ENCODE measurements around the gene NQO1. TPM values are rescaled to one million over a fixed set of nuclear protein-coding genes. Genes with fewer than 3 reads are reported as not detected.

NQO1 gene
- total RNA-seq, 1 donor from 2014 or later, result 77.7 TPM

DNA sequence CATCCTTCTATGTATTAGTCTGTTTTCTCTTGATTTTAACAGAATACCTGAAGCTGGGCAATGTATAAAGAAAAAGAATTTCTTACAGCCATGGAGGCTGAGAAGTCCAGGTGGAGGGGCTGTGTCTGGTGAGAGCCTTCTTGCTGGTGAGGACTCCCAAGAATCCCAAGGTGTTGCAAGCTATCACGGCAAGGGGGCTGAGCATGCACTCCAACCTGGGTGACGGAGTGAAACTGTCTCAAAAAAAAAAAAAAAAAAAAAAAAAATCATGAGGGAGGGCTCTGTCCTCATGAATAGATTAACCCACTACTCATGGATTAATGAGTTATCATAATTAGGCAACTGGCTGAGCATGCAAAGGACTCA is 19.4 kb downstream of the NQO1 start:
- no peak overlapping the region for H3K4me3 ChIP-seq
- H3K27me3 ChIP-seq, result no peaks in the 10 kb centered on the region
- H3K4me1 ChIP-seq, result no peaks in the 10 kb centered on the region
- peaks cover 14% of the 10 kb centered on the region for H3K36me3 ChIP-seq
- TF ChIP-seq CTCF (IDR thresholded peaks at IDR 0.05), result no peak
- DNase-seq (no peak), ATAC-seq (peak; percentile 33)
- no peaks in the 10 kb centered on the region for H3K9me3 ChIP-seq
- no peak overlapping the region for H3K27ac ChIP-seq
- intact Hi-C loops (cut with DNase I), result no loop called here

DNA sequence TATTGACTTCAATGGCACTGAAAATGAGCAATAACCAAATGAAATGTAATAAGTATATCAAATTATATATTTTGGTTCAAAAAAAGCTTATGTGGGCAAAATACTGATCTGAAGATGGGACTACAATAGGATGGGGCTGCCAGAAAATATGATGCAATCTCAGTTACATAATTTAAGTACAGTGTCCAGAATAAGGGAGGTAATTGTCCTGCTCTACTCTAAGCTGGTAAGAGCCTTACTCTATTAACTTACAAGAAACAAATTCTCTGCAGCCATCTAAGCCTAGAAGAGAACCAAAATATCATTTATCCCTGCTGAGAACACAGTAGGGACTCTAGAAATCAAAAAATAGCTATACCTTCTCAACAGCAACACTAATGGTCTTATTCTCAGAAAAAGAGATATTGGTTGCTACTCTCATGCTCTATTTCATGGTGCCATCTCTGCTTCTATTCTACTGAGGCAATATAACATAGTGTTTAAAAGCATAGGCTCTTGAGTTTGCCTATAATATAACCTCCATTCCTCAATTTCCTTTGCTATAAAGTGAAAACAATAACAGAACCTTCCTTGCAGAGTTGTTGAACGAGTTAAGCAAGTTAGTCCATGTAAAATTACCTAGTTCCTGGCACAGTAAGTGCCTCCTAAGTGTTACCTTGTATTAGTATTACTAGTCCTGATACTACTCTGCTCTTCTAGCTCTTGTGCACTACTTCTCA is 19.9 kb downstream of the NQO1 start:
- Histone ChIP-seq H3K4me3 (no peak overlapping the region), H3K9me3 (no peaks in the 10 kb centered on the region), H3K36me3 (peaks cover 14% of the 10 kb centered on the region), H3K27ac (no peak overlapping the region), H3K27me3 (no peaks in the 10 kb centered on the region), H3K4me1 (no peaks in the 10 kb centered on the region)
- TF ChIP-seq CTCF (IDR thresholded peaks at IDR 0.05), result no peak
- intact Hi-C loops (cut with DNase I), result no loop called here
- ATAC-seq (peak; percentile 21), DNase-seq (no peak)

- intact Hi-C loops (cut with DNase I), result no loop called here
- Histone ChIP-seq H3K4me1 (no peaks in the 10 kb centered on the region), H3K36me3 (peaks cover 24% of the 10 kb centered on the region), H3K4me3 (no peak overlapping the region), H3K27me3 (no peaks in the 10 kb centered on the region), H3K9me3 (no peaks in the 10 kb centered on the region), H3K27ac (no peak overlapping the region)
- no peak for ATAC-seq
- DNase-seq, result no peak
- TF ChIP-seq CTCF (IDR thresholded peaks at IDR 0.05), result no peak
These were observed 22.7 kb downstream of the NQO1 start for GRCh38 chr16:69703638-69704037.

GRCh38 chr16:69701866-69702265 is 24.5 kb downstream of the NQO1 start:
- H3K27ac ChIP-seq, result no peak overlapping the region
- intact Hi-C loops (cut with DNase I), result no loop called here
- no peaks in the 10 kb centered on the region for H3K27me3 ChIP-seq
- ATAC-seq (no peak), DNase-seq (no peak)
- no peak overlapping the region for H3K4me3 ChIP-seq
- no peaks in the 10 kb centered on the region for H3K4me1 ChIP-seq
- H3K9me3 ChIP-seq, result no peaks in the 10 kb centered on the region
- no peak for TF ChIP-seq CTCF (IDR thresholded peaks at IDR 0.05)
- peaks cover 39% of the 10 kb centered on the region for H3K36me3 ChIP-seq

- DNase-seq, result no peak
- Histone ChIP-seq H3K9me3 (no peaks in the 10 kb centered on the region), H3K27me3 (no peaks in the 10 kb centered on the region), H3K27ac (no peak overlapping the region), H3K36me3 (peaks cover 43% of the 10 kb centered on the region), H3K4me3 (no peak overlapping the region), H3K4me1 (no peaks in the 10 kb centered on the region)
- intact Hi-C loops (cut with DNase I), result no loop called here
- ATAC-seq, result no peak
- TF ChIP-seq CTCF (IDR thresholded peaks at IDR 0.05), result no peak
These were observed 24.9 kb downstream of the NQO1 start for GRCh38 chr16:69701452-69701851.

- DNase-seq, result no peak
- ATAC-seq, result no peak
- Histone ChIP-seq H3K27me3 (no peaks in the 10 kb centered on the region), H3K4me3 (no peak overlapping the region), H3K4me1 (no peaks in the 10 kb centered on the region), H3K36me3 (peaks cover 58% of the 10 kb centered on the region), H3K9me3 (no peaks in the 10 kb centered on the region), H3K27ac (no peak overlapping the region)
- TF ChIP-seq CTCF (IDR thresholded peaks at IDR 0.05), result no peak
- intact Hi-C loops (cut with DNase I), result no loop called here
These were observed 26.4 kb downstream of the NQO1 start for GRCh38 chr16:69699915-69700314.
